K562 (cell line): Measurements from ENCODE around the gene PLA2G4D.

ENCODE experiments used
- BRF1 ChIP-seq: IDR thresholded peaks from 3 replicates; pipeline ENCODE4 v1.6.1; 2011; ENCODE audit warnings: borderline replicate concordance, mild to moderate bottlenecking; ENCODE audit not compliant: insufficient read length; ENCODE audit errors: extremely low read depth
- DNMT1 ChIP-seq: fragments of 450-650 bp; IDR thresholded peaks from 2 replicates; pipeline ENCODE4 v1.6.1; 2016; ENCODE audit warnings: antibody characterized with exemption, mild to moderate bottlenecking
- POLR2AphosphoS5 ChIP-seq: IDR thresholded peaks from 2 replicates; pipeline ENCODE4 v1.6.1; 2011; ENCODE audit warnings: mild to moderate bottlenecking, low read depth, low read length, moderate library complexity; ENCODE audit not compliant: control insufficient read depth, insufficient read depth
- ZEB2 ChIP-seq: fragments of 450-650 bp; IDR thresholded peaks from 2 replicates; pipeline ENCODE4 v1.6.1; 2016
- TF ChIP-seq, protein P1 (sequence below): fragments of 450-650 bp; IDR thresholded peaks from 2 replicates; pipeline ENCODE4 v1.6.1; 2016; ENCODE audit warnings: low read depth

DNA sequence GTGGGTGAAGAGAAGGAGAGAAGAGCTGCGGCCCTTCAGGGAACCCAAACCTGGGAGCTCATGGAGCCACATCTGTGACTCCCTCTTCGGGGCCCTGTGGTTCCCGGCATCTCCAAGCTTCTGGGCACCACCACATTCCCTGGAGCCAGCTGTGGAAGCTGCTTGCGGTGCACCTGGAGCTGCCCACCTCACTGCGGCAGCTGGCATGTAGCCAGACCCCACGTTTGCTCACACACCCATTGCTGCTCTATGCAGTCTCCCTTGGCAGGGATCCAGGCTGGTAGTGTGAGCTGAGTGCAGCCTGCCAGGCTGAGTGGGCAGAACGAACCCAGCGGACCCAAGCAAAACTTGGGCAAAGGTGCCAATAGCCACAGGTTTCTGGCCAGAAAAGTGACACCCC lies 56.7 kb downstream of the PLA2G4D start:
- TF ChIP-seq DNMT1 (no peak), POLR2AphosphoS5 (no peak), BRF1 (no peak), ZEB2 (no peak)
- TF ChIP-seq, protein P1, sequence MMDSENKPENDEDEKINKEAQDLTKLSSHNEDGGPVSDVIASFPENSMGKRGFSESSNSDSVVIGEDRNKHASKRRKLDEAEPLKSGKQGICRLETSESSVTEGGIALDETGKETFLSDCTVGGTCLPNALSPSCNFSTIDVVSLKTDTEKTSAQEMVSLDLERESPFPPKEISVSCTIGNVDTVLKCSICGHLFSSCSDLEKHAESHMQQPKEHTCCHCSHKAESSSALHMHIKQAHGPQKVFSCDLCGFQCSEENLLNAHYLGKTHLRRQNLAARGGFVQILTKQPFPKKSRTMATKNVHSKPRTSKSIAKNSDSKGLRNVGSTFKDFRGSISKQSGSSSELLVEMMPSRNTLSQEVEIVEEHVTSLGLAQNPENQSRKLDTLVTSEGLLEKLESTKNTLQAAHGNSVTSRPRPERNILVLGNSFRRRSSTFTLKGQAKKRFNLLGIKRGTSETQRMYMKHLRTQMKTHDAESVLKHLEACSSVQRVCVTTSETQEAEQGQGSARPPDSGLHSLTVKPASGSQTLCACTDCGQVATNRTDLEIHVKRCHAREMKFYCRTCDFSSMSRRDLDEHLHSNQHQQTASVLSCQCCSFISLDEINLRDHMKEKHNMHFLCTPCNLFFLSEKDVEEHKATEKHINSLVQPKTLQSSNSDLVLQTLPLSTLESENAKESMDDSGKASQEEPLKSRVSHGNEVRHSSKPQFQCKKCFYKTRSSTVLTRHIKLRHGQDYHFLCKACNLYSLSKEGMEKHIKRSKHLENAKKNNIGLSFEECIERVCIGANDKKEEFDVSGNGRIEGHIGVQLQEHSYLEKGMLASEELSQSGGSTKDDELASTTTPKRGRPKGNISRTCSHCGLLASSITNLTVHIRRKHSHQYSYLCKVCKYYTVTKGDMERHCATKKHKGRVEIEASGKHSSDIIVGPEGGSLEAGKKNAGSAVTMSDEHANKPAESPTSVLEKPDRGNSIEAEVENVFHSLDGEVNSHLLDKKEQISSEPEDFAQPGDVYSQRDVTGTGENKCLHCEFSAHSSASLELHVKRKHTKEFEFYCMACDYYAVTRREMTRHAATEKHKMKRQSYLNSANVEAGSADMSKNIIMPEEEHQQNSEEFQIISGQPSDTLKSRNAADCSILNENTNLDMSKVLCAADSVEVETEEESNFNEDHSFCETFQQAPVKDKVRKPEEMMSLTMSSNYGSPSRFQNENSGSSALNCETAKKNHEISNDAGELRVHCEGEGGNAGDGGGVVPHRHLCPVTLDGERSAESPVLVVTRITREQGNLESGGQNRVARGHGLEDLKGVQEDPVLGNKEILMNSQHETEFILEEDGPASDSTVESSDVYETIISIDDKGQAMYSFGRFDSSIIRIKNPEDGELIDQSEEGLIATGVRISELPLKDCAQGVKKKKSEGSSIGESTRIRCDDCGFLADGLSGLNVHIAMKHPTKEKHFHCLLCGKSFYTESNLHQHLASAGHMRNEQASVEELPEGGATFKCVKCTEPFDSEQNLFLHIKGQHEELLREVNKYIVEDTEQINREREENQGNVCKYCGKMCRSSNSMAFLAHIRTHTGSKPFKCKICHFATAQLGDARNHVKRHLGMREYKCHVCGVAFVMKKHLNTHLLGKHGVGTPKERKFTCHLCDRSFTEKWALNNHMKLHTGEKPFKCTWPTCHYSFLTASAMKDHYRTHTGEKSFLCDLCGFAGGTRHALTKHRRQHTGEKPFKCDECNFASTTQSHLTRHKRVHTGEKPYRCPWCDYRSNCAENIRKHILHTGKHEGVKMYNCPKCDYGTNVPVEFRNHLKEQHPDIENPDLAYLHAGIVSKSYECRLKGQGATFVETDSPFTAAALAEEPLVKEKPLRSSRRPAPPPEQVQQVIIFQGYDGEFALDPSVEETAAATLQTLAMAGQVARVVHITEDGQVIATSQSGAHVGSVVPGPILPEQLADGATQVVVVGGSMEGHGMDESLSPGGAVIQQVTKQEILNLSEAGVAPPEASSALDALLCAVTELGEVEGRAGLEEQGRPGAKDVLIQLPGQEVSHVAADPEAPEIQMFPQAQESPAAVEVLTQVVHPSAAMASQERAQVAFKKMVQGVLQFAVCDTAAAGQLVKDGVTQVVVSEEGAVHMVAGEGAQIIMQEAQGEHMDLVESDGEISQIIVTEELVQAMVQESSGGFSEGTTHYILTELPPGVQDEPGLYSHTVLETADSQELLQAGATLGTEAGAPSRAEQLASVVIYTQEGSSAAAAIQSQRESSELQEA: no peak
